GM21723 (cell line): ENCODE data around the gene C2CD5.
"Not testable (repeated sequence)": the region's sequence is repeated elsewhere in the genome, so short reads cannot be mapped to it uniquely, and the experiment has no call there.

Experiments used
- ATAC-seq: cut with Tn5 transposase; IDR thresholded peaks from one replicate; pipeline ENCODE4 v1.9.1; 2021; ENCODE audit warnings: mild to moderate bottlenecking, moderate library complexity; ENCODE audit not compliant: unreplicated experiment

The C2CD5 gene

GRCh38 chr12:22536971-22537544, 7.3 kb downstream of the C2CD5 start:
- ATAC-seq: no peak

DNA sequence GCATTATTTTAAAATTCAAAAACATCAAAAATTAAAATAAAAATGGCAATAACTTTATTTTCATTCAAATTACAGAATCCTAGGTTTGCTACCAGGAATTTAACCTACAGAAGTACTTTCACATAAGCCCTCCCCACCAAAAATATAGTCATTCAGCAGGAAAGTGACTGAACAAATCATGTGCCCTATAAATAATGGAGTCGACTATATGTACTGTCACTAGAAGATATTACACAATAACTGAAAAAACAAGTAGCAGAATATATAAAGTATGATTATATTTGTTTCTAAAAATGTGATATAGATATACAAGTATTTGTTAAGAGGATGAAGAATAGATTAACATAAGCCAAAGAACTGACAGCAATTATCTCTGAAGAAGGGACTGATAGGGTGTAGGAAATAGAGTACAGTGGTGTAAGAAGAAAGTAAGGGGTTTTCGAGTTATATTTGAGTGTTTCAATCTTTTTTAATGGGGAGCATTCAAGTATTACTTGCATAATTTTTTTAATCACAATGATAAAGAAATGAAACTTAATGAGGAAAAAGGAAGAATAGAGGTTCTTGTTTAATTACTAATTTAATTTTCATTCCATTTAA, 7.9 kb downstream of the C2CD5 start:
- no peak for ATAC-seq

DNA sequence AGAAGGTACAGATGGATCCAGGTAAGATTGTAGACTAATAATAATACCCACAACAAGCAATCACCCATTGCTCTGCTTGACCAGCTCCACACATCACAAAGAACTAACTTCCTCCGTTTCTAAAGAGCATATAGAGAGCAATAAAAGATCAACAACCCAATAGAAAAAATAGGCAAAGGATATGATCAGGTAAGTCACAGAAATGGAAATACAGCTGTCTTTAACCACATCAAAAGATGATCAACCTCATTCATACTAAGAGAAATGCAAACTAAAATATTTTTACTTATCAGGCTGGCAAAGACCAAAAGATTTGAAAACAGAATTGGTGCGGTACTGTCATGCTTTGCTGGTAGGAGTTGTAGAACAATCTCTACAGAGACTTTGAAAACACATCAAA, 8.9 kb downstream of the C2CD5 start:
- ATAC-seq: no peak

DNA sequence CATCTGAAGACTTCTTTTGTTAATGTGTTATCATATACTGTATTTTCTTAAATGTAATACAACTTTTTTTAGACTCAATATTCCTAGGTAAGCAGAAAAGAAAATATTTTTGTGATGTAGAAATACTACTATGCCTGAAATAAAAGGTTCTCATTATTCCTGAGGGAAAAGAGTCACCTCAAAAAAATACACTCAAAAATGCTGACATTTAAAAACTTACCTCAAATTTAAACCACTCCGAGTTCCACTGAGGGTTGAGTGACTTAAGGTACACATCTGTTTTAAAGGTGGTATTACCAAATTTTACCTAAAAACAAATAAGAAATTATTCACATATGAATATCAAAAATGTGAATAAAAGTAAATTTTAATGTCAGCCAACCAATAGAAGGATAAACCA, 9.3 kb downstream of the C2CD5 start:
- no peak for ATAC-seq

DNA sequence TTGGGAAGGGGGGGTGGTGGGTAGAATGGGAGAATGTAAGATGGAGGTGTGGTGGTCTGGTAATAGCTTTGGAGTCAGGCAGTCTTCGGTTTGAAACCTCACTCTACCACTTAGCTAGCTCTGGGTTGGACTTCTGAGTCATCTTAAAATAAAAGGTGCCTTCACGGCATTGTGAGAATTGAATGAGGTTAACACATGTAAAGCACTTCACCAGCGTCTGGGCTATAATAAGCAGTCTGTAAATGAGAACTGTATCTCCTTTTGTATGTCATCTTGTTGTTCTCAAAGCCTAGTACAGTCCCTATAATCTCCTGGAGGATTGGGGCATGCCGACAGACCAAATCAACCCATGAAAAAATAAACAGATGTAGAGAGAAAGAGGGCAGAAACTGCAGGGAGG, 11.2 kb downstream of the C2CD5 start:
- no peak for ATAC-seq

DNA sequence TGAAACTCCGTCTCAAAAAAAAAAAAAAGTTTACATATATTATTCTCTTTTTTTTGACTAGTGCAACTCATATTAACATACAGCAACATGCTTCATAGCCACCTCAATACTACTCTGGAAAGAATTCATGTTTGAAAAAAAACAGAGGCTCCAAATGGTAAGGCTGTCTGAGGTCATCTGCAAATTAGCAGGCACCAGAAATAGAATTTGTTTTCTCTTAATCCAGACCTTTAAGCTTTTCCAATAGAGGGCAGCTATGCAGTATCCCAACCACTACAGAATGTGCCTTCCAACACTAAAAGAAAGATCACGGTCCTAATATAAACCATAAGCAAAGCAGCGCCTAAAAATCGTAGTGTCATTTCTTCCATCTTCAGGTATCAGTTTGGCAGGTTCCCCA, 12.0 kb downstream of the C2CD5 start:
- no peak for ATAC-seq

- ATAC-seq: no peak
These were observed 13.1 kb downstream of the C2CD5 start for GRCh38 chr12:22531205-22531604.

DNA sequence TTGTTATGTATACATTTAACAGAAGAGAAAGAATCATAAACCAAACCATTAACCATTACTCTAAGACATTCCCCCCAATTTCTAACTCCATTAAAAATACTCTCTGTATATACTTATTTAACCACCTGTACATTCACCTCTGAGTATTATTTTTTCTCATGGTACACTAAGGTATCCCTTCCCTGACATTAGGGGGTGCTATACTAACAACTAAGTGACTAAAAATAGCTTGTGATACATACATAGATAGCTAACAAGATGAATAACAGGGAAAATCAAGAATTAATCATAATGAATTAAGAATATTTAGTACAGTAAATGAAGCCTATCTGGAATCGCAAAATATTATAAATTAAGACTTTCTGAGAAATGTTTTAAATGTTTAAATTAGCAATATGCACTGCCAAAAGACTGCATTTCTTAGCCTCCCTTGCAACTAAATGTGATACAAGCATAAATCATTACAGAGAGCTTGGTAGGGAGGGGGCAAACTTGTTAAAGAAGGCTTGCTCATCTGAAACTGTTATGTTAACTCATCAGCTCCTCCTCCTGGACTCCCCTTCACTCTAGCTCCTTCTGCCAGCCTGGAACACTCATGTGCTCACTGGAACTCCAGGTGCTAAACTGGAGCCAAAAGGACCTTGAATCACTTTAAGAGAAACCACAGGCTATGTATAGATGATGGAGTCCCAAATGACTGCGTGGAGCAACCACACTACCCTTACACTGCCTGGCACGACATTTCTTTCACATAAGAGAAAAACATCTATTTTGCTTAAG, 14.9 kb downstream of the C2CD5 start:
- ATAC-seq: peak; percentile 89

DNA sequence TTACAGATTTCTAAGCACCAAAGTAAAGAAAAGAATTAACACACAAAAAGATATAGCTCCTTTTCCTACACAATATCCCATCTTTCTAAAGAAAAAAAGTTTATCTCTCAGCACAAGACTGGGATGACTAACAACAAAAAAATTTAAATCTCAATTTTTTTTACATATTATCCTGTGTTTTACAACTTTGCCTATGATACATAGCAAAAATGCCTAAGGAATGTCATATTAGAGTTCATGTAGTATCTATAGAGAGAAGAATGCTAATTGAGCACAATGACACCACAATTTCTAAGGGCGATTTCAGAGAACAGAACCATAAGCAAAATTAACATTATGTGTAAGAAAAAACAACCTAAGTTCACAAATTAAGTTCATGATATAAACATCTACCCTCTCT, 16.3 kb downstream of the C2CD5 start:
- no peak for ATAC-seq

DNA sequence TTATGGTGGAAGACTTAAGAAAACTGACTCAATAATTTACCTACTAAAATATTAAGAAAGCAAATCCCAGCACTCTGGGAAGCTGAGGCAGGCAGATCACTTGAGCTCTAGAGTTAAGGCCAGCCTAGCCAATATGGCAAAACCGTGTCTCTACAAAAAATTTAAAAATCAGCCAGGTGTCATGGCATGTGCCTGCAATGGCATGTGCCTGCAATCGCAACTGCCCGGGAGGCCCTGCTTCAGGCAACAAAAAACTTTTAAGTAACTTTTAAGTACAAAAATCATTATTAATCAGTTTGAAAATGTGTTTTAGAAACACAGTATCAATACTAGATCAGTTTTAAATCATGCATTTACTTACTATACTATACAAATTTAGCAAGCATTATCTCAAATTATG, 17.5 kb downstream of the C2CD5 start:
- ATAC-seq: no peak

DNA sequence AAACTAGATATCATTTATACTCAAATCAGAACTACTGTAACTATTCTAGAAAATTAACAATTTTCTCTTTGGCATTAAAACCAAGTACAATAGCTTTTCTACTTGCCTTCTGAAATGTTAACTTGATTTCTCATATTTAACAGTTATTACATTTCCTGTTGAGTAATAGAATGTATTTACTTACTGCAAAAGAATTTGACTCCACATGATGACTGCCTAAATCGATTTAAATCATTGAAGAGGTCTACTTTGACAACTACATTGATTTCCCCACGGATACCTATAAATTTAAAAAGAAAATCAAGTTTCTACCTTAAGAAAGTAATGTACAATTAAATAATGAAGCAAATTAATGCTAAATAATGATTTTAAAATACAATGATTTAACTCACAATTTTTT, 18.9 kb downstream of the C2CD5 start:
- ATAC-seq: no peak

DNA sequence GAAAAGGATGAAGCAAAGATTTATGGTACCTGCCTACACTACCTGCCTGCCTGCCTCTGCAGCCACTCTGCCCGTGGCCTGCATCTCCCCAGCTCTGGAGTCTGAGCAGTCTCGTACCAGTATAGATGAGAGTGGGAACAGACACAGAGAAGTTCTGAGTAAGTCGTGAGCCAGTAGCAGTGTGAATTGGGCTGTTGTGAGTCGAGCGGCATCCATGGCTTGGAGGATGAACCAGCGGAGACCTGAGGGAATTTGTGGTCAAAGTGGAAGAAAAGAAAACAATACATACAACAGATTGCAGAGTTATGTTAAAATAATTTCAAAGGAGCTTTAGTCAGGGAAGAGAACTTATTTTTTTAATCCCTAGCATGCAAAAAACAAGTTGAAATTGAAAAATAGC, 25.3 kb downstream of the C2CD5 start:
- ATAC-seq: no peak

DNA sequence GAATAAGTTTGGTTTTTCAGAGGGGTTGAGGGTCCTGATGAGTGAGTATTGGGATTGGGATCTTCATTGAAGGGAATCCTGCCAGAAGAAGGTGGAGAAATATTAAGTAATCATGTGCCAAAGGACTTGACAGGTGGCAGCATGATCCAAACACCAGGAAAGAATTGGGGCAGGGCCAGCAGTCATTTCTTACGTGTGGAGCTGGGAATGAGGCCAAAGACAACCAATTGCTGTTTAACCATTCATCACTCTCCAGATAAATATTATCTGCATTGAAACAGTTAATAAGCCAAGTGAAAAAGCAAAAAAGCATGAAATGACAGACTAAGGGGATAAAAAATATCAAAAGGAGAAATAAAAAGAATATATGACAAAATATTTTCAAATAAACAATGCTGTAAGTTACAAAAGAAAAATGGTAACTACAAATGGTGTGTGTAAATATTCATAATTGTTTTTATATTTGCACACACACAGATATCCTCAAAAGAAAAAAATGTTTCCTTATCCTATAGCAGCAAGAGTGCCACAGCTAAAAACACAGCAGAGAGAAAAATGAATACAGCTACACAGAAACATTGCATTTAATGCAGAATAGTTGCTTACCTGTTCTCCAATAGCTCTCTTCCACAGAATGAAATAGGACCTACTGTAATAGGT, 26.2 kb downstream of the C2CD5 start:
- no peak for ATAC-seq

DNA sequence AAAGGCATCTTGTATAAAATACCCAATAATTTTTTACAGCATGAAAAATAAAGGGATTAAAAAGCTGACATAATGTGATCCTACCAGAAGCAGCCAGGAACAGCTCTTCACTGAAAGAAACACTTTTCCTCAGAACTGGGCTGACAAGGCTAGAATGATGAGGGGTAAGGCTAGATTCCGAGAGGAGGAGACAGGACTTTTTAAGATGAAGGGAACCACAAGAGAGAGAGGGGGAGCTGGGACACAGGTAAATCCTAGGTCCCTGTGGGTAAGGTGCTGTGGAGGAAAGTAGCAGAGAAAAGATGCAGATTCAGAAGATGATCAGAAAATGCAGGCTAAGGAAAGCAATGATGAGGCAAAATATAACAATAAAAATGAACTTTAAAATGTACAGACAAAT, 29.5 kb downstream of the C2CD5 start:
- ATAC-seq: no peak

- ATAC-seq: no peak
These were observed 38.5 kb downstream of the C2CD5 start for GRCh38 chr12:22505826-22506225.

- ATAC-seq: no peak
These were observed 44.2 kb downstream of the C2CD5 start for GRCh38 chr12:22500100-22500499.

DNA sequence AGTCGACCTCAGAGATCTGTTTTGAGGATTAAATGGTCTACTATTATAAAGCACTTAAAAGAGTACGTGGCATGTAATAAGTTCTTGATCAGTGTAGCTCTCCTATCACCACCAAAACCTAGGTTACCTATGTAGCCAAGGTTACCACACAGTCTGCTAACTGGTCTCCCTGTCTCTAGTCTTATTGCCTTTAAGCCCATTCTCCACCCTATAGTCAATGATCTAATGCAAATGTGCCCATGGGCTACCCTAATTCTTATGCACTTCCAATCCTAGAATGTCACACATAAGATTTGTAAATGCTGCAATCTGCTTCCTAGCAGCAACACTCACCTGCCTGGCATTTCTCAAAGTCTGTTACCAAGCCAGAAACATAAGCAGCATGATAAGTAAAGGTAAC, 44.9 kb downstream of the C2CD5 start:
- no peak for ATAC-seq

- no peak for ATAC-seq
These were observed 50.0 kb downstream of the C2CD5 start for GRCh38 chr12:22494319-22494718.

GRCh38 chr12:22491034-22491433, 53.3 kb downstream of the C2CD5 start:
- ATAC-seq: no peak

DNA sequence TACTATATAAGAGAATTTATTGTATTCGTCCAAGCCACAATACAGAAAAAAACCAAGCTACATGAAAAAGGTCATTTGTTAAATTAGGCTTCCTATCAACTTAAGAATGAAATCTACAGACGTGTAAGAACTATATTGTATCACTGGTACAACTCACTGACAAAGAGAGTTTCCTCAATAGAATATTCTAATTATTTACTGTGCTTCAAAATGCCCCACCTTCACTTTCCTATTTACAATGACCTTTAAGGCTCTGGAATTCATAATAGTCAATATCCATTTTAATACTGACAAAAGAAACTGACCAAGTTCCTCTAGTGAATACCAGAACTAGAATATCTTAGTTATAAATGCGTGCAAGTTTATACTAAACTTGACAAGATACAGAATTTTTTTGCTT, 55.9 kb downstream of the C2CD5 start:
- no peak for ATAC-seq

GRCh38 chr12:22487683-22488082, 56.7 kb downstream of the C2CD5 start:
- not testable (repeated sequence) for ATAC-seq

GRCh38 chr12:22481547-22482104, 62.7 kb downstream of the C2CD5 start:
- ATAC-seq: no peak
